GM19023 (cell line): ENCODE results near the gene EIF5A2.

Source experiments
- ATAC-seq: cut with Tn5 transposase; IDR thresholded peaks from one replicate; pipeline ENCODE4 v1.9.1; 2021; ENCODE audit warnings: mild to moderate bottlenecking, moderate library complexity; ENCODE audit not compliant: unreplicated experiment

EIF5A2 gene

GRCh38 chr3:170862618-170863374, 45.6 kb downstream of the EIF5A2 start:
- no peak for ATAC-seq

DNA sequence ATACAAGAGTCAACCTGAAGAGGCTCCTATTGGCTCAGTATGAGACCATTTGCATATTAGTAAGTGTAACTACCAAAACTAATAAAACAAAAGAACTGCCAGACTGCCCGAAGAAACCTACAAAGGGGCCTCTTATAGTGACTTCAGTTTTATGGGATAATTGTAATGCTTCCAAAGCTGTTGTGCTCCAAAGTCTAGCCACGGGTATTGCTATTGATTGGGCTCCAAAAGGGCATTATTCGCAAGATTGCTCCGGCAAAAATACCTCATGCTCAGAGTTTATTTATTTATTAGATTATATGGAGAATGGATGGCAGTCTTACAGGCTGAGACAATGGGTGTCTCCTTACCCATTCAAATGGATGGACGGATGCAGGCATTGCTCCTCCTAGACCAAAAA, 49.8 kb downstream of the EIF5A2 start:
- no peak for ATAC-seq

- no peak for ATAC-seq
Observed at GRCh38 chr3:170852324-170852723, 56.1 kb downstream of the EIF5A2 start.

DNA sequence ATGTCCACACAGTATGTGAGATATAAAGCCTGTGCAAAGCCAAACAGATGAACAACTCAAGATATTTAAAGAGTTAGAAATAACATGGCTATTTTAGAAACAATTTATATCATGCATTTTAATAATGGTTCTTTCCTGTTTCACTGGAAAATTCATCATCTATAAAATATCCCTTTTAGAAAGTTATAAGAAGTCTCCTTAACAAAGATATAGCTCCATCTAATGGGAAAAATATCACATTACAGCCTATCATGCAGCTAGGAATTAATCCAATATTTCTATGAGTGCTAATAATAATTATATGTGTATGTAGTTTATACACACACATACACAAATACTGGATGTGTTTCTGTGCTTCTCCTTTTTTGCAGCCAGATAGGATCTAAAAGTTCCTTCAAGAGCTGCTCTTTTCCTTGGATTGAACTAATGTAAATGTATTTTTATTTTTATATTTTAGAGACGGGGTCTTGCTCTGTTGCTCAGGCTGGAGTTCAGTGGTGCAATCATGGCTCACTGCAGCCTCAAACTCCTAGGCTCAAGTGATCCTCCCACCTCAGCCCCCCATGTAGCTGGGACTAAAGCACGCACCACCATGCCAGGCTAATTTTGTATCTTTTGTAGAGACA, 60.0 kb downstream of the EIF5A2 start:
- no peak for ATAC-seq

GRCh38 chr3:170844377-170844776, 64.1 kb downstream of the EIF5A2 start:
- ATAC-seq = no peak

DNA sequence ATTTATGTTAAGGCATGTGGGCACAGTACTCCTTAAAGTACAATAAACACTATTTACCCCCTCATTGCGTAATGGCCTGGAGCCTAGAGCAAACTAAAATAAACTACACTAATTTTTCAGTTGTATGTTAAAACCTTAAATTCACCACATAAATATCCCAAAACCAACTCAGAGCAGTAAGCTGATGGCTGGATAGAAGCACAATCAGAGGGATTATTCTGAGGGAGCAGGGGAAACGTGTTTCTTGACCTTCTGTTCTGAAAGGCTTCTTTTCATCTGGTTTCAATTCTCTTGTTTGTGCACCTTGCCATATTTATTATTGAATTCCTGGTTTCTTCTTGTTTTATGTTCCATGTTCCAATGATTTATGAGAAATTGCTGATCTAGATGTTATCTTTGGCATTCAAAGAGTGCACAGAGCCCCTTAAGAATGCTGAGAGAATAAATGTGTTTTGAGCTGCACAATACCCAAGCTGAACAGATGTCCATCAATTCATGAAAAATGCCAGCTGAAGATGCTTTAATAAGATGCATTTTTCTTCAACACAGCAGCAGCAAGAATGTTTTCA, 68.1 kb downstream of the EIF5A2 start:
- no peak for ATAC-seq

GRCh38 chr3:170839518-170840100, 68.8 kb downstream of the EIF5A2 start:
- no peak for ATAC-seq
